Tibial artery (tissue), 4 donors: ENCODE data around the gene GPR108.
A peak's percentile ranks its signal among the peaks of the same experiment; 100 is the strongest.

Experiments used
- DNase-seq, 2 donors: peaks; one replicate each; pipeline ENCODE4 v3.0.0-alpha.2; 2019
- H3K27ac ChIP-seq, 2 donors: fragments of 200-600 bp; sonication (generic) in 1 of 2; 1 replicate in 1 of 2; 2 replicates in 1 of 2; pipeline ENCODE4 v1.5.1; 2018 to 2019; ENCODE audit warnings: mild to moderate bottlenecking in 1 of 2
- H3K27me3 ChIP-seq, 2 donors: fragments of 200-600 bp; sonication (generic) in 1 of 2; one replicate each; pipeline versions ENCODE4 v1.5.1 to v1.6.0; 2016 to 2019
- H3K36me3 ChIP-seq, 3 donors: fragments of 200-600 bp; sonication (generic) in 2 of 3; one replicate each; pipeline ENCODE4 v1.5.1; 2016 to 2019; ENCODE audit warnings: mild to moderate bottlenecking in 2 of 3
- H3K4me1 ChIP-seq, 4 donors: fragments of 200-600 bp; sonication (generic) in 2 of 4; 1 replicate in 3 of 4; 2 replicates in 1 of 4; pipeline ENCODE4 v1.5.1; 2016 to 2019
- H3K4me3 ChIP-seq, 2 donors: fragments of 200-600 bp; sonication (generic) in 1 of 2; 1 replicate in 1 of 2; 2 replicates in 1 of 2; pipeline ENCODE4 v1.5.1; 2018 to 2019; ENCODE audit warnings: mild to moderate bottlenecking in 2 of 2
- H3K9me3 ChIP-seq, 3 donors: fragments of 200-600 bp; sonication (generic) in 1 of 3; one replicate each; pipeline ENCODE4 v1.5.1; 2016 to 2019
- CTCF ChIP-seq, 2 experiments: fragments of 200-600 bp in 1 of 2; fragments of 450-650 bp in 1 of 2; IDR thresholded peaks; one replicate each; pipeline ENCODE4 v1.5.1; 2017 to 2019; ENCODE audit warnings: antibody characterized with exemption in 2 of 2, mild to moderate bottlenecking in 1 of 2, moderate library complexity in 1 of 2
- intact Hi-C: fragments of 100-400 bp; cut with DNase I; formaldehyde crosslinking; loops from one replicate; pipeline ENCODE4 v1.15.0; 2023; ENCODE audit warnings: low total_unique reads

GPR108 gene

GRCh38 chr19:6724631-6725492, 12.5 kb downstream of the GPR108 start:
- peaks cover 0 to 7% (median 2%) of the 10 kb centered on the region in 4 donors for H3K4me1 ChIP-seq
- no peak overlapping the region for H3K27ac ChIP-seq
- no peaks in the 10 kb centered on the region for H3K9me3 ChIP-seq
- H3K4me3 ChIP-seq, result no peak overlapping the region
- intact Hi-C loops, result no loop called here
- TF ChIP-seq CTCF (IDR thresholded peaks at IDR 0.05), result no peak
- no peaks in the 10 kb centered on the region for H3K27me3 ChIP-seq
- no peak for DNase-seq
- H3K36me3 ChIP-seq, result peaks cover 0 to 5% (median 0%) of the 10 kb centered on the region in 3 donors

GRCh38 chr19:6723738-6724137, 13.6 kb downstream of the GPR108 start:
- Histone ChIP-seq H3K36me3 (no peaks in the 10 kb centered on the region), H3K4me3 (no peak overlapping the region), H3K4me1 (peaks cover 0 to 7% (median 2%) of the 10 kb centered on the region in 4 donors), H3K27me3 (peaks cover 0 to 6% of the 10 kb centered on the region in 2 donors), H3K9me3 (no peaks in the 10 kb centered on the region), H3K27ac (no peak overlapping the region)
- intact Hi-C loops, result no loop called here
- TF ChIP-seq CTCF (IDR thresholded peaks at IDR 0.05), result no peak
- no peak for DNase-seq

- H3K4me1 ChIP-seq, result peaks cover 0 to 7% (median 2%) of the 10 kb centered on the region in 4 donors
- H3K9me3 ChIP-seq, result no peaks in the 10 kb centered on the region
- TF ChIP-seq CTCF (IDR thresholded peaks at IDR 0.05), result no peak
- H3K27me3 ChIP-seq, result peaks cover 0 to 7% of the 10 kb centered on the region in 2 donors
- H3K36me3 ChIP-seq, result no peaks in the 10 kb centered on the region
- intact Hi-C loops, result no loop called here
- DNase-seq, result peak in 1 of 2 donors; percentile 66
- H3K4me3 ChIP-seq, result no peak overlapping the region
- H3K27ac ChIP-seq, result no peak overlapping the region
Measured at GRCh38 chr19:6723108-6723618, 14.2 kb downstream of the GPR108 start.

- DNase-seq, result no peak
- no peak overlapping the region for H3K27ac ChIP-seq
- no peaks in the 10 kb centered on the region for H3K9me3 ChIP-seq
- H3K27me3 ChIP-seq, result peaks cover 0 to 12% of the 10 kb centered on the region in 2 donors
- H3K4me3 ChIP-seq, result no peak overlapping the region
- intact Hi-C loops, result no loop called here
- H3K36me3 ChIP-seq, result no peaks in the 10 kb centered on the region
- H3K4me1 ChIP-seq, result peaks cover 0 to 7% (median 2%) of the 10 kb centered on the region in 4 donors
- no peak for TF ChIP-seq CTCF (IDR thresholded peaks at IDR 0.05)
Measured at GRCh38 chr19:6721773-6722172, 15.6 kb downstream of the GPR108 start.

- TF ChIP-seq CTCF (IDR thresholded peaks at IDR 0.05), result no peak
- H3K4me1 ChIP-seq, result peaks cover 0 to 7% (median 2%) of the 10 kb centered on the region in 4 donors
- no peaks in the 10 kb centered on the region for H3K36me3 ChIP-seq
- H3K9me3 ChIP-seq, result no peaks in the 10 kb centered on the region
- H3K27ac ChIP-seq, result no peak overlapping the region
- no peak for DNase-seq
- H3K4me3 ChIP-seq, result no peak overlapping the region
- H3K27me3 ChIP-seq, result peaks cover 0 to 16% of the 10 kb centered on the region in 2 donors
- intact Hi-C loops, result no loop called here
Measured at GRCh38 chr19:6721138-6721474, 16.3 kb downstream of the GPR108 start.
